Central memory CD8-positive, alpha-beta T cell (primary cell): Measurements from ENCODE around the gene SOX30.

Experiments used
- ATAC-seq: fragments of 150-1000 bp; cut with Tn5 transposase; replicated peaks from 2 replicates; pipeline ENCODE4 v1.10.0; 2022; ENCODE audit warnings: mild to moderate bottlenecking, moderate FRiP score, moderate number of reproducible peaks; ENCODE audit not compliant: poor library complexity, severe bottlenecking; ENCODE audit errors: extremely low read depth
- DNase-seq, 2 donors: peaks; one replicate each; pipeline ENCODE4 v3.0.0; 2021; ENCODE audit warnings: low spot score in 2 of 2
- H3K27ac Mint-ChIP-seq: one replicate; pipeline ENCODE4 v1.8.0; 2022; ENCODE audit warnings: low read depth, mild to moderate bottlenecking, moderate library complexity, mixed read lengths
- H3K27me3 Mint-ChIP-seq: one replicate; pipeline ENCODE4 v1.8.0; 2022; ENCODE audit warnings: mixed read lengths
- H3K36me3 Mint-ChIP-seq: one replicate; pipeline ENCODE4 v1.8.0; 2022; ENCODE audit warnings: mild to moderate bottlenecking, moderate library complexity, mixed read lengths; ENCODE audit not compliant: insufficient read depth
- H3K4me1 Mint-ChIP-seq: one replicate; pipeline ENCODE4 v1.8.0; 2022; ENCODE audit warnings: mixed read lengths
- H3K4me3 Mint-ChIP-seq: one replicate; pipeline ENCODE4 v1.8.0; 2022; ENCODE audit warnings: mild to moderate bottlenecking, moderate library complexity, mixed read lengths
- H3K9me3 Mint-ChIP-seq: one replicate; pipeline ENCODE4 v1.8.0; 2022; ENCODE audit warnings: mixed read lengths

SOX30 gene

DNA sequence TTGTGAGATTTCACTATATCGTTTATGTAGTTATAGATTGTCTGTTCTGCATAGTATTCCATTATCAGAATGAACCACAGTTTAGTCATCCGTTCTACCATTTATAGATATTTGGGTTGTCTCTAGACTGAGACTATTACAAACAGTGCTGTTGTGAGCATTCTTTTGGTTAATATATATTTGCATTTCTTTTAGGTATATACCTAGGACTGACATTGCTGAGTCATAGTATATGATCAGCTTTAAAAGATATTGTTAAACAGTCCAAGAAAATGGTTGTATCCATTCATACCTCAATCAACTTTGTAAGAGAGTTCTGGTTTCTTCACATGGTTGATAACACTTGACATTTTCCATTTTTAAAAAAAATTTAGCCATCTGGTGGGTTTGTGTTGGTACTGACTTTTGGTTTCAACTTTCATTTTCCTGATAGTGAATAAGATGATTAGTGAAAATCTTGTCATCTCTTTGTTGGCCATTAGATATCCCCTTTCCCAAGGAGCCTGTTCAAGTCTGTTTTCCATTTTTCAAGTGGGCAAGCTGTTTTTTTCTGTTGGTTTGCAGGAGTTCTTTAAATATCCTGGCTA is 53.8 kb downstream of the SOX30 start:
- H3K36me3 Mint-ChIP-seq, result peaks cover 2% of the 10 kb centered on the region
- no peak for ATAC-seq
- H3K4me3 Mint-ChIP-seq, result no peak overlapping the region
- no peak for DNase-seq
- no peaks in the 10 kb centered on the region for H3K9me3 Mint-ChIP-seq
- H3K27ac Mint-ChIP-seq, result no peak overlapping the region
- H3K4me1 Mint-ChIP-seq, result peaks cover 45% of the 10 kb centered on the region
- H3K27me3 Mint-ChIP-seq, result no peaks in the 10 kb centered on the region

DNA sequence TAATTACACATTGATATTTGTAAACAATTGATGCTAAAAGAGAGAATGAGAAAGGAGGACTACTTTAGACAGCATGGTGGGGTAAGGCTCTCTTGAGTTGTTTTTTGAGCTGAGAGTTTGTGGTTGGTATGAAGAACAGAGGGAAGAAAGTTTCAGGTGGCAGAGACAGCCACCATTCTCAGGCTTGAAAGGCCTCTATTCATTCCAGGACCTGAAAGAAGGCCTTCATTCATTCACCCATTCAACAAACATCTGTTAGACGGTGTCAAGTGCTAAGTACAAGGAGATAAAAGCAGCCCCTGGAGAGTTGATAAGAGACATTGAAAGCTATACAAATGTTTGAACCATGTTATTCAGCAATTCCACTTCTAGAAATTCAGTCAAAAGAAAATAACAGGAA is 55.0 kb downstream of the SOX30 start:
- H3K27me3 Mint-ChIP-seq, result no peaks in the 10 kb centered on the region
- peak overlapping the region; percentile 6 for H3K27ac Mint-ChIP-seq
- ATAC-seq, result no peak
- H3K9me3 Mint-ChIP-seq, result no peaks in the 10 kb centered on the region
- H3K4me3 Mint-ChIP-seq, result no peak overlapping the region
- no peaks in the 10 kb centered on the region for H3K36me3 Mint-ChIP-seq
- peaks cover 40% of the 10 kb centered on the region for H3K4me1 Mint-ChIP-seq
- no peak for DNase-seq

DNA sequence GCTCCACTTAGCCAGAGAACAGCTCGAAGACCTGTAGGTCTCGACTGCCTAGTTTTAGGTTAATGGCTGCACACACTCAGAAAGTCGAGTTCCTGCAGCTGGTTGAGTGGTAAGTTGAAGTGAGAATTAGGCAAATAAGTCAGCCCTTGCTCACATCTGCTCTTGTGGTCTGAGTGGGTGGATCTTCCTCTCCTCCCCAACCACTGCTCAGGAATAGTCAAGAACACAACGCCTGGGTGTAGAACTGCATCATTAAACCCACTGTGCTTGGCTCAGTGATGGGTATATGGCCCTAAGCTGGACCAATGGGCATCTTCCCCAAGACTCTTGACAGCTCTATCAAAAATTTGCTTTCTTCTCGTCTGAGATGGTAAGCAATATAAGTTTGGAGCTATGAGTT is 55.8 kb downstream of the SOX30 start:
- no peak overlapping the region for H3K27ac Mint-ChIP-seq
- H3K36me3 Mint-ChIP-seq, result no peaks in the 10 kb centered on the region
- peak overlapping the region; percentile 14 for H3K4me3 Mint-ChIP-seq
- ATAC-seq (peak; percentile 66), DNase-seq (no peak)
- H3K9me3 Mint-ChIP-seq, result no peaks in the 10 kb centered on the region
- peaks cover 46% of the 10 kb centered on the region for H3K4me1 Mint-ChIP-seq
- no peaks in the 10 kb centered on the region for H3K27me3 Mint-ChIP-seq

DNA sequence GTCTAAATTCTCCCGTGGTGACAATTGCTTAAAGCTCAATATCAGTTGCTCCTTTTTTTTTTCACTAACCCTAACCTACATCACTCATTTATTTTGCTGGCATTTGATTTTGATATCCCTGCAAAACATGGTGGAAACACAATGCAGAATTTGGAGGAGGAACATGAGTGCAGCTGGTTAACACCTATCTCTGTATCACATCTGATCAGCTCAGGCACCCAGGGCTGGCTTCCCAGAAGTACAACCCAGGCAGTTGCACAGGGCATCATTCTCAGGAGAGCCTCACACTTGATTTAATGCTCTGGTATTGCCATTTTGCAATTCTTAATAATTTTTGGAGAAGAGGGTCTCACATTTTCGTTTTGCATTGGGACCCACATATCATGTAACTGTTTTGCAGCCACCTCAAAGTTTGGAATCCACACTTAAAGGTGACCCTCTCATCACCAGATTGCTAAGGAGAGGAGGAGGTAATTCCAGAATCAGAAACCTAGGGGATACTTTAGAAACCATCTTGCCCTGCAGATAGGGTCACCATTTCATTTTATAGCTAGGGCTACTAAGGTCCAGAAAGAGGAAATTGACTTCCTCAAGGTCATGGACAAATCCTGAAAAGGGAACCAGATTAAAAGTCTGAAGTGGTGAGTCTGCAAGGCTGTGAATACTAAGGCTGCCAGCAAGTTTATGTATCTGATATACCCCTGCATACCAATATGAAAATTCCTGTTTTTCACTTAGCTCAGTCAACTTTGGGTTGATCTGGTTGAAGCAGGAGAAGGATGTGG is 57.4 kb downstream of the SOX30 start:
- H3K36me3 Mint-ChIP-seq, result no peaks in the 10 kb centered on the region
- DNase-seq (no peak), ATAC-seq (no peak)
- no peaks in the 10 kb centered on the region for H3K9me3 Mint-ChIP-seq
- H3K4me3 Mint-ChIP-seq, result no peak overlapping the region
- H3K27me3 Mint-ChIP-seq, result no peaks in the 10 kb centered on the region
- no peak overlapping the region for H3K27ac Mint-ChIP-seq
- peaks cover 46% of the 10 kb centered on the region for H3K4me1 Mint-ChIP-seq

GRCh38 chr5:157594257-157594656 is 58.0 kb downstream of the SOX30 start:
- Mint-ChIP-seq H3K27me3 (no peaks in the 10 kb centered on the region), H3K4me1 (peaks cover 46% of the 10 kb centered on the region), H3K9me3 (no peaks in the 10 kb centered on the region), H3K36me3 (no peaks in the 10 kb centered on the region), H3K27ac (no peak overlapping the region), H3K4me3 (no peak overlapping the region)
- DNase-seq, result no peak
- no peak for ATAC-seq

DNA sequence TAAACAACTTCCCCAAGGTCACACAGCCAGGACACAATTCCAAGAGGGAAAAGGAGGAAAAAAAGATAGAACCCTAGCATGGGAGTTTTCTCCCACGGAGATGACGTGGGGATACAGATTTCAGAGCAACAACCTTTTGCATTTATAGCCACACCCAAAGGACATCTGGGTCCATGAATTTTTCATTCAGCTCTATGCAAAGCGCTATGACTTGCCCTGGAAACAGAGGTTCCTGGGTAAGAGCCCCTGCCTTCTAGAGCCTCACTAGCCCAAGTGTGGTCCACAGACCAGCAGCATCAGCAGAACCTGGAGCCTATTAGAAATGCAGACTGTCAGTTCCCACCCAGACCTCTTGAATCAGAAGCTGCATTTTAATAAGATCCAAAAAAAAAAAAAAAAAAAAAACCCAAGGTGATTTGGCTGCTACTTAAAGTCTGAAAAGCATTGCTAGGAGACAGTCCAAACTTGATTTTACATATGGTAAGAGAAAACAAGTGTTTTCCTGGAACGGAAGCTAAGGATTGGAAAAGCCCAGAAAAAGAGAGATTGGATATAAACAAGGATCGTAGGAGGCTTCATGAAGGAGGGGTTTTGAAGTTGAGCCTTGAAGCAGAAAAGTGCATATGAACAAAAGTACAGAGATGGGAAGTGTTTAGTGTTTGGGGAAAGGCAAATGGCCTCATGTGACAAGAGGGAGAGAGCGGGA is 59.0 kb downstream of the SOX30 start:
- no peak overlapping the region for H3K27ac Mint-ChIP-seq
- H3K4me1 Mint-ChIP-seq, result peaks cover 46% of the 10 kb centered on the region
- H3K9me3 Mint-ChIP-seq, result no peaks in the 10 kb centered on the region
- DNase-seq (no peak), ATAC-seq (no peak)
- no peaks in the 10 kb centered on the region for H3K27me3 Mint-ChIP-seq
- H3K4me3 Mint-ChIP-seq, result no peak overlapping the region
- H3K36me3 Mint-ChIP-seq, result no peaks in the 10 kb centered on the region

GRCh38 chr5:157592594-157592993 is 59.6 kb downstream of the SOX30 start:
- Mint-ChIP-seq H3K9me3 (no peaks in the 10 kb centered on the region), H3K36me3 (no peaks in the 10 kb centered on the region), H3K27ac (no peak overlapping the region), H3K27me3 (no peaks in the 10 kb centered on the region), H3K4me1 (peaks cover 46% of the 10 kb centered on the region), H3K4me3 (no peak overlapping the region)
- ATAC-seq, result no peak
- DNase-seq, result no peak

DNA sequence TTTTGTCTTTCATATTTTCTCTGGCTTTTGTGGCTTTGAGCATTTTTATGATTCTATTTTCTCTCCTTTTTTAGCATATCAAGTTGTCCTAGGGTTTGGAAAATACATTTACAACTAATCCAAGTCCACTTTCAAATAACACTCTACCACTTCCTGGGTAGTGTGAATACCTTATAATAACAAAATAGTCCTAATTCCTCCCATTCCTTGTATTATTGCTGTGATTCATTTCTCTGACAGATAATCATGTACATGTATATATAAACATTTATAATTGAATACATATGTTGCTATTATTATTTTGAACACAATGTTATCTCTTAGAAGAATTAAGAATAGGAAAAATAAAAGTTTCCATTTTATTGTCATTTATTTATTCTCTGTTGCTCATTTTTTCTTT is 61.8 kb downstream of the SOX30 start:
- no peaks in the 10 kb centered on the region for H3K27me3 Mint-ChIP-seq
- no peak for ATAC-seq
- peaks cover 25% of the 10 kb centered on the region for H3K4me1 Mint-ChIP-seq
- no peak for DNase-seq
- H3K9me3 Mint-ChIP-seq, result no peaks in the 10 kb centered on the region
- H3K36me3 Mint-ChIP-seq, result no peaks in the 10 kb centered on the region
- H3K4me3 Mint-ChIP-seq, result no peak overlapping the region
- no peak overlapping the region for H3K27ac Mint-ChIP-seq

GRCh38 chr5:157584628-157585027 is 67.6 kb downstream of the SOX30 start:
- Mint-ChIP-seq H3K9me3 (no peaks in the 10 kb centered on the region), H3K4me1 (peaks cover 5% of the 10 kb centered on the region), H3K4me3 (no peak overlapping the region), H3K36me3 (peaks cover 2% of the 10 kb centered on the region), H3K27me3 (no peaks in the 10 kb centered on the region), H3K27ac (no peak overlapping the region)
- ATAC-seq (no peak), DNase-seq (no peak)

DNA sequence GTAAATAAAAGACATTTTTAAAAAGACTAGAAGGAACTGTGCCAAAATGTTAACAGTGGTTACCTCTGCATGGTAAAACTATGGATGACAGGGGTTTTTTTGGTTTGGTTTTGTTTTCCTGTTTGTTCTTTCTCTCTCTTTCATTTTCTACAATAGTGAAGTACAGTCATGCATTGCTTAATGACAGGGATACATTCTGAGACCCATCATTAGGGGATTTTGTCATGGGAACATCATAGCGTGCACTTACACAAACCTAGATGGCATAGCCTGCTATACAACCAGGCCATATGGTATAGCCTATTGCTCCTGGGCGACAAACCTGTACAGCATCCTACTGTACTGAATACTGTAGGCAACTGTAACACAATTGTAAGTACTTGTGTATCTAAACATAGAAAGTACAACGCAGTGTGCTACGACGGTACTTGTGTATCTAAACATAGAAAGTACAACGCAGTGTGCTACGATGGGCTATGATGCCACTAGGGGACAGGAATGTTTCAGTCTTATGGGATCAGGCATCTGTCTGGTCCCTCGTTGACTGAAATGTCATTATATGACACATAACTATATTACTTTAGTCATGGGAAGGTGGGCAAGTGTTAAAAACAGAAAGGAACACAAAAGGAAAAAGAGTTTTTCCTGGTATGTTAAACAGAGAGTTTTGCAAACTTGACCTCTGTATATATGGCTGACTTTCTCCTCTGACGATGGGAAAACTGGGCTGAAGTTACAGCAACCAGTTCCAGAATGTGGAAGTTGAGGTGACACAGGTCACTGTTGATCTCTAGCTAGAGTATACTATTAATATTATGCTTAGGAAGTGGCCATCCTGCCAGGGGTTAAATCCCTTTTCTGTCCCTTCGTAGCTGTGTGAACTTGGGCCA is 69.3 kb downstream of the SOX30 start:
- no peaks in the 10 kb centered on the region for H3K9me3 Mint-ChIP-seq
- no peak overlapping the region for H3K4me3 Mint-ChIP-seq
- no peaks in the 10 kb centered on the region for H3K27me3 Mint-ChIP-seq
- ATAC-seq, result no peak
- peaks cover 5% of the 10 kb centered on the region for H3K4me1 Mint-ChIP-seq
- peaks cover 2% of the 10 kb centered on the region for H3K36me3 Mint-ChIP-seq
- no peak overlapping the region for H3K27ac Mint-ChIP-seq
- no peak for DNase-seq

- DNase-seq (no peak), ATAC-seq (no peak)
- no peak overlapping the region for H3K4me3 Mint-ChIP-seq
- H3K27ac Mint-ChIP-seq, result no peak overlapping the region
- no peaks in the 10 kb centered on the region for H3K27me3 Mint-ChIP-seq
- no peaks in the 10 kb centered on the region for H3K9me3 Mint-ChIP-seq
- H3K36me3 Mint-ChIP-seq, result peaks cover 2% of the 10 kb centered on the region
- H3K4me1 Mint-ChIP-seq, result peaks cover 5% of the 10 kb centered on the region
Observed at GRCh38 chr5:157581901-157582300, 70.3 kb downstream of the SOX30 start.

GRCh38 chr5:157578079-157578780 is 74.0 kb downstream of the SOX30 start:
- Mint-ChIP-seq H3K4me1 (peaks cover 20% of the 10 kb centered on the region), H3K27me3 (peaks cover 16% of the 10 kb centered on the region), H3K36me3 (peaks cover 4% of the 10 kb centered on the region), H3K27ac (peak overlapping the region; percentile 40), H3K9me3 (no peaks in the 10 kb centered on the region), H3K4me3 (no peak overlapping the region)
- ATAC-seq (no peak), DNase-seq (no peak)
